Smooth muscle cell of bladder (primary cell): ENCODE data around the gene TAX1BP1. TPM values are rescaled to one million over a fixed set of nuclear protein-coding genes. Genes with fewer than 3 reads are reported as not detected.

Experiments
- total RNA-seq: library from RNA; depleted of rRNA; stranded (reverse); fragments of >200 nt; gene quantifications from 2 replicates; pipeline ENCODE4 v1.2.3, GENCODE V29; 2014

TAX1BP1 gene
- total RNA-seq = 100.0 and 123 TPM in 2 replicates

DNA sequence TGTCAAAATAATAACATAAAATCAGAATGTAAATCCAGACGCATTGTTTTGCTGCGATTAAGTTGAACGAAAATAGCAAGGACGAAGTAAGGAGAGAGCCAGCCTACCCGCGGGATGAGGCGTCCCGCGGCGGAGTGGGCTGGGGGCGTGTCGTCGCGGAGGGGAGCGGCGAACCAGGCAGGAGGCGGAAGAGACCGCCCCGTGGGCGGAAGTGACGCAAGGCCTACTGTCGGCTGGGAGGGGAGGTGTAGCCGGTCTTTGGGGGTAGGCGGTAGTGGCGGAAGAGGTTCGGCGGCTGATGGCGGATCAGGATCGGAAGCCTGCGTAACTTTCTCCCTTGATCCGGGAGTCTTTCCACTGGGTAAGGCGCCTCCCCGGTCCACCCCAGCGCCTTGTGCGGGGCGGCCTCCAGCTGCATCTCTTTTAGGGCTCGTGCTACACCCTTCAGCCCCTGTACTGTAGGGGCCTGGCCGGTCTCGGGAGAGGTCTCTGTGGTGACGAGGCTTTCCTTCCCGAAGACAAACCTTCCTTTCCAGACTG is at the start of gene TAX1BP1:
Gene TAX1BP1, plus strand, starts transcription at position 254 of the 540 bp plus-strand sequence. CDS start 8,363 bp downstream, outside the sequence.

Other genes with a start within 250 kb of the TAX1BP1 start
- gene HIBADH, start 77.3 kb upstream of the TAX1BP1 start, total RNA-seq = 84.3 and 90.0 TPM in 2 replicates